Measurements from ENCODE around the gene HMG20A.

HMG20A gene

GRCh38 chr15:77483425-77484140, 62.9 kb downstream of the HMG20A start:
- TF ChIP-seq POLR2A (IDR thresholded peaks at IDR 0.05; ENCODE audit: low read length), result no peak
- no peak for TF ChIP-seq GATA1 (IDR thresholded peaks at IDR 0.05; ENCODE audit: low read depth, low read length)
- no peak for DNase-seq

GRCh38 chr15:77484994-77485393, 64.3 kb downstream of the HMG20A start:
- DNase-seq, result no peak
- TF ChIP-seq POLR2A (IDR thresholded peaks at IDR 0.05; ENCODE audit: low read length) (no peak), GATA1 (IDR thresholded peaks at IDR 0.05; ENCODE audit: low read depth, low read length) (no peak)

DNA sequence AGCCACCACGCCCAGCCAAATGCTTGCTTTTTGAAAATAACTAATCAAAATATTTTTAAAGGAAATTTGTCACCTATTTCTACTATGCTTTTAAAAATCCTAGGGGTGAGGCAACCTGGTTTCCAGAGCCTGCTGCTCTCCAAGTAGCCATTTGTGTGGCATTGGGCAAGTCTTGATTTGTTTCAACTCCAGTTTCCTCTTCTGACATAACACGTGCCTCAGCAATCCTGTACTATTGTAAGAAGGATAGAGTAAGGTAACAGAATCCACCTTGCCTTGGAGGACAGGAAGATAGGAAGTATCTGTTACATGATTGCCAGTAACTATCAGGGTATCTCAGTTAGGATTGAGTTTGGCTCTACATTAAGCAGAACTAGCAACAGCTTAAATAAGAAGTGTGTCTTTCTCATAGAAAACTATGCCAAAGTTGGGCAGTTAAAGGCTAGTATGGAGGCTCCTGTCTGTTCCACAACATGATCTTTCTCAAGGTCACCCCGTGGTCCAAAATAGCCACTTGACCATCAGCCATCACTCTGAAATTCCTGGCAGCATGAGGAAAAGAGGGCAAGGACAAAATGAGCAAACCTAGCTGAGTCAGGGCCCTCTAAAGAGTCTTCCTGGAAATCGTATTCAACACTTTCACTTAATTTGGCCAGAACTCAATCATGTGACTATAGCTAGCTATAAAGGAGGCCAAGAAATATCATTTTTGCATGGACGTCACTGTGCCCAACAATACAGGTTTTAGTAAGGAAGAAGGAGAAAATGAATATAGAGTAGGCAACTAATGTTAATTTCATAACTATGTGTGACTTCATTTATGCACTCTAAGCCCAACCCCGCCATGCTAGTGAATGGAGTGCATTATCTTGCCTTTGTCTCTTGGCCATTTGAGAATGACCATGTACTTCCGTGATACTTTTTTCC, 66.1 kb downstream of the HMG20A start:
- DNase-seq, result no peak
- TF ChIP-seq GATA1 (IDR thresholded peaks at IDR 0.05; ENCODE audit: low read depth, low read length) (no peak), POLR2A (IDR thresholded peaks at IDR 0.05; ENCODE audit: low read length) (no peak)

- no peak for TF ChIP-seq POLR2A (IDR thresholded peaks at IDR 0.05; ENCODE audit: low read length)
- TF ChIP-seq GATA1 (IDR thresholded peaks at IDR 0.05; ENCODE audit: low read depth, low read length), result no peak
- no peak for DNase-seq
Observed at GRCh38 chr15:77487469-77487842, 66.8 kb downstream of the HMG20A start.

GRCh38 chr15:77487888-77488287, 67.2 kb downstream of the HMG20A start:
- no peak for TF ChIP-seq POLR2A (IDR thresholded peaks at IDR 0.05; ENCODE audit: low read length)
- TF ChIP-seq GATA1 (IDR thresholded peaks at IDR 0.05; ENCODE audit: low read depth, low read length), result no peak
- DNase-seq, result no peak

GRCh38 chr15:77489647-77490046, 69.0 kb downstream of the HMG20A start:
- TF ChIP-seq POLR2A (IDR thresholded peaks at IDR 0.05; ENCODE audit: low read length) (no peak), GATA1 (IDR thresholded peaks at IDR 0.05; ENCODE audit: low read depth, low read length) (no peak)
- DNase-seq, result no peak

- no peak for DNase-seq
- no peak for TF ChIP-seq POLR2A (IDR thresholded peaks at IDR 0.05; ENCODE audit: low read length)
- TF ChIP-seq GATA1 (IDR thresholded peaks at IDR 0.05; ENCODE audit: low read depth, low read length), result no peak
Observed at GRCh38 chr15:77493324-77493907, 72.7 kb downstream of the HMG20A start.

DNA sequence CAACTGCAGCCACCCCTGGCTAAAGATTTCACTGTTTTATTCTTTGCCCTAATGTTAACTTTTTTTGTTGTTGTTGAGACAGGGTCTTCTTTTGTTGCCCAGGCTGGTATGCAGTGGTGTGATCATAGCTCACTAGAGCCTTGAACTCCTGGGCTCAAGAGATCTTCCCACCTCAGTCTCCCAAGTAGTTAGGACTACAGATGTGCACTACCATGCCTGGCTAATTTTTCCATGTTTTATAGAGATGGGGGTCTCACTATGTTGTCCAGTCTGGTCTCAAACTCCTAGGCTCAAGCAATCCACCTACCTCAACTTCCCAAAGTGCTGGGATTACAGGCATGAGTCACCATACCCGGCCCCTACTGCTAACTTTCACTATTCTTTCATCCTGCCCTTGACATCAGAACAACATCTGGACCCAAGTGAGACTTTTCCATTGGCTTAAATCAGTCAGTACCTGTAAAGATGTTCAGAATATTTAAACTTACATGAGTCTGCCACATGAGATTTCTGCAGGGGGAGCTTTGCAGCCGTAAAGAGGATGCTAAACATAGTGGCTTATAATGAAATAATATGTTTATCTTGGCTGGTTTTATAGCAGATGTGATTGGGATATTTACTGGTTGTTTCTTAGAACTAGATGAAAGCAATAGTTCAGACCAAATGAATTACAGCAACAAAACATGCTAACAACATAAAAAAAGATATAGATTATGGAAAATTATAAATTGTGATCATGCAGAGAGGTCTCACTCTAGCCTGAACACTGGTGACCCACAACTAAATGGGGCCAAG, 73.6 kb downstream of the HMG20A start:
- no peak for TF ChIP-seq POLR2A (IDR thresholded peaks at IDR 0.05; ENCODE audit: low read length)
- no peak for TF ChIP-seq GATA1 (IDR thresholded peaks at IDR 0.05; ENCODE audit: low read depth, low read length)
- DNase-seq, result no peak

DNA sequence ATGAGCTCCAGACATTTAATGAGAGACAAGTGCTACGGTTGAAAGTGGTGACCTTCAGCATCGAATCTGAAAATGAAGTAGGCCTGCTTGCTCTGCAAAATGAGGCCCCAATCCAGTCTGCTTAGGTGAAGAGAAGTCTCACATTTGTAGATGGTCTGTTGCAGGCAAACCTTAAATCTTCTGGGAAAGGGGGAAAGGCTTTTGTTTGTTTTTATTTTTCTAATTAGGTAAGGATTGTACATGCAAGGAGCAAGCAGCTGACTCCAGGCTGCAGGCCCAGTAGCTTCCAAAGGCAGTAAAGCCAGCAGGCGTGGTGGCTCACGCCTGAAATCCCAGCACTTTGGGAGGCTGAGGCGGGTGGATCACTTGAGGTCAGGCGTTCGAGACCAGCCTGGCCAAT, 74.3 kb downstream of the HMG20A start:
- no peak for DNase-seq
- TF ChIP-seq GATA1 (IDR thresholded peaks at IDR 0.05; ENCODE audit: low read depth, low read length) (no peak), POLR2A (IDR thresholded peaks at IDR 0.05; ENCODE audit: low read length) (no peak)

- no peak for TF ChIP-seq GATA1 (IDR thresholded peaks at IDR 0.05; ENCODE audit: low read depth, low read length)
- TF ChIP-seq POLR2A (IDR thresholded peaks at IDR 0.05; ENCODE audit: low read length), result no peak
- no peak for DNase-seq
Observed at GRCh38 chr15:77495838-77496596, 75.3 kb downstream of the HMG20A start.

DNA sequence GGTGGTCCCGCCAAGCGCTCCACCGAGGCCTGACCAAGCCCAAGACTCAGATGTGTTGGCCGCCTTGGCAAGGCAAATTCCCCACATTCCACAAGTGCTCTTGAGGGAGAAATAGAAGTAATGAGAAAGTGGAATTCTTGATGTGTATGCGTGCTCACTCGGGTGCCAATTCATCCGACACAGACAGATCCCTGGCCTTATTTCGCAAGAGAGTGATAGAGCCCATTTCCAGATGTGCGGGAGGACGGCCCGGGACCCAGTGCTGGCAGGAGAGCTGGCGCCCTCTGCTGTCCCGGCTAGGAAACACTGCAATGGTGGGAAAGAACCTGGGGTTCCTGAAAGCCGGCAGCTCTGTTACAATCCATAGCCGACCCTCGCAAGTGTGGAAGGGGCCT, 76.0 kb downstream of the HMG20A start:
- no peak for TF ChIP-seq GATA1 (IDR thresholded peaks at IDR 0.05; ENCODE audit: low read depth, low read length)
- TF ChIP-seq POLR2A (IDR thresholded peaks at IDR 0.05; ENCODE audit: low read length), result no peak
- peak; percentile 76 to 86 for DNase-seq

GRCh38 chr15:77497110-77497737, 76.5 kb downstream of the HMG20A start:
- TF ChIP-seq POLR2A (IDR thresholded peaks at IDR 0.05; ENCODE audit: low read length) (no peak), GATA1 (IDR thresholded peaks at IDR 0.05; ENCODE audit: low read depth, low read length) (no peak)
- DNase-seq, result no peak

All from erythroblast (primary cell).